GM18505 (cell line): ENCODE results near the gene TECTB.

Source experiments
- ATAC-seq: cut with Tn5 transposase; IDR thresholded peaks from one replicate; pipeline ENCODE4 v1.9.1; 2021; ENCODE audit not compliant: unreplicated experiment
- POLR2A ChIP-seq: IDR thresholded peaks from 4 replicates; pipeline ENCODE4 v1.6.1; 2011; ENCODE audit warnings: borderline replicate concordance; ENCODE audit not compliant: insufficient read depth, insufficient read length; ENCODE audit errors: extremely low read depth

Gene TECTB

DNA sequence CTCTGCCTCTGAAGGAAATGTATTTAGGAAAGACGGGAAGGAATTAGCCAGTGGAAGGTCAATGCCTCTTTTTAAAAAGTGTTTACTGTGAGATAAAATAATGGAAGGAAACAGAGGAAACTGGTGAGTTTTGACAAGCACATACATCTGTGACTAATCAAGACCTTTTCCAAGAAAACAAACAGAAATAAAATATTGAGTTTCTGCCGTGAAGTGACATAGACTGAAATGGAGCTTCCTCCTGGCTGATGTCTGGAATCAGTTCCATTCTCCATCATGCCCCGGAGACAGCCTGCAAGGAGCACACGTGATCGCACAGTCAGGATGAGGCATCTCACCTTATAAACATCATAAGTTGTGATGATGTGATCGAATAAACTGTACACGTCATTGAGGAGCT lies 30.7 kb downstream of the TECTB start:
- TF ChIP-seq POLR2A = no peak
- no peak for ATAC-seq

DNA sequence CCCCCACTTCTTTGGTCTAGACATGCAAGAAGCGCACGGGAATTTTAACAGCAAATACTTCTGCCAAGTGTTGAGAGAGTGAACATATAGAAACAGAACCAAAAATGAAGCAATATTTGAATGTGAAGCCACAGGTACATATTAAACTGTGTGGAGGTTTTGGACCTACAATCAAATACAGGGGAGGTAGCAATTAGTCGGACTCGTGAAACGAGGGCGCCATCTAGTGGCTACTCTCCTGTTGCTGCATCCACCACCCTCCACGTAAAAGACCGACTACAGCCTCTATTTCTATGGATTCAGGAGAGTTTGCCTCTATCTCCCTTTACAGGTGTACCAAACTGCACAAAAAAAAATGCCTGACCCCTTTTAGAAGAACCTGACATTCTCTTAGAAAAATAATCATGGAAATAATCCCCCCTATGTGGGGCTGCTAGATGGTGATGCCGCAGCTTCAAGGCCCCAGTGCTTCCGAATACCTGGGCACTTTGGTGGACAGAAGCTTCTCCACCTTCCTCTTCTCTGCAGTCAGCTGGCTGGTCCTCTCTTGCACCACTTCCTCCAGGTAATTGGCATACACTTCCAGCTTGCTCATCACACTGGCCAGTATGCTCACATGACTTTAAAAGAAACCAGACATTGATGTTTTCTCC lies 31.7 kb downstream of the TECTB start:
- ATAC-seq = peak; percentile 84

GRCh38 chr10:112327678-112328077 lies 44.5 kb downstream of the TECTB start:
- TF ChIP-seq POLR2A = no peak
- no peak for ATAC-seq

More for the DNA sequence above, 31.7 kb downstream of the TECTB start:
- no peak for TF ChIP-seq POLR2A

GRCh38 chr10:112330162-112330561 lies 47.0 kb downstream of the TECTB start:
- TF ChIP-seq POLR2A = no peak
- no peak for ATAC-seq

GRCh38 chr10:112330607-112331160 lies 47.5 kb downstream of the TECTB start:
- no peak for TF ChIP-seq POLR2A
- ATAC-seq = no peak

DNA sequence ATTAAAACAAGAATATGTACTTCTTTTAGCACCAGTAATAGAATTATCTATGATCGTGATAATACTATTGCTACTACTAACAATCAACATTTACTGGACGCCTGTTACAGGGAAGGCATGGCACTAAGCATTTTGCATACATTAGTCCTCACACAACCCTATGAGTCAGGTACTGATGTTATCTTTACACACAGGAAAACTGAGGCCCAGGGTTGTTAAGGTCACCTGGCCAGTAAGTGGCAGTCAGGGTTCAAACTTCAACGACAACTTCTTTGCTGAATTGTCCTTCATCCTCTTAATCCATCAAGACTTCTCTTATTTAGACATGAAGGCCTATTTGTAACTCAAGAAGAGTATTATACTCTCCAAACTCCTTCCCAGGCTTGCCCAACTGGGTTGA lies 48.8 kb downstream of the TECTB start:
- TF ChIP-seq POLR2A = no peak

GRCh38 chr10:112332509-112333228 lies 49.5 kb downstream of the TECTB start:
- no peak for ATAC-seq
- no peak for TF ChIP-seq POLR2A

More for the DNA sequence above, 48.8 kb downstream of the TECTB start:
- no peak for ATAC-seq

DNA sequence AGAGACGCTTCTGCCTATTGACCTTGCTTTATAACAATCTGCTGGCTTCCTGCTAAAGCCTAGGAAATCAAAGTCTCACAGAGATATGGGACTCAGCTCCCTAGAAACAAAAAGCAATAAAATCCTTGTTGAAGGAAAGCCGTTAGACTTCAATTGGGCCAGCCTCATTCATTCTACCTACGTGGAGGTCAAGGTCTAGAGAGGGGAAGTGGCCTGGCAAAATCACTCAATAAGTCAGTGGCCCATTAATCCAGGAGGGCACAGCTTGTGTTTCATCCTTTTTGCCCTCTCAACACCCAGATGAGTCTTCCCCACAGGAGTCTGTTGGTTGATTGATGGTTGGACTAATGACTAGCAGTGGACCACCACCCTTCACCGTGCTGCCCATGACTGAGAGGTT lies 50.3 kb downstream of the TECTB start:
- no peak for TF ChIP-seq POLR2A
- no peak for ATAC-seq

DNA sequence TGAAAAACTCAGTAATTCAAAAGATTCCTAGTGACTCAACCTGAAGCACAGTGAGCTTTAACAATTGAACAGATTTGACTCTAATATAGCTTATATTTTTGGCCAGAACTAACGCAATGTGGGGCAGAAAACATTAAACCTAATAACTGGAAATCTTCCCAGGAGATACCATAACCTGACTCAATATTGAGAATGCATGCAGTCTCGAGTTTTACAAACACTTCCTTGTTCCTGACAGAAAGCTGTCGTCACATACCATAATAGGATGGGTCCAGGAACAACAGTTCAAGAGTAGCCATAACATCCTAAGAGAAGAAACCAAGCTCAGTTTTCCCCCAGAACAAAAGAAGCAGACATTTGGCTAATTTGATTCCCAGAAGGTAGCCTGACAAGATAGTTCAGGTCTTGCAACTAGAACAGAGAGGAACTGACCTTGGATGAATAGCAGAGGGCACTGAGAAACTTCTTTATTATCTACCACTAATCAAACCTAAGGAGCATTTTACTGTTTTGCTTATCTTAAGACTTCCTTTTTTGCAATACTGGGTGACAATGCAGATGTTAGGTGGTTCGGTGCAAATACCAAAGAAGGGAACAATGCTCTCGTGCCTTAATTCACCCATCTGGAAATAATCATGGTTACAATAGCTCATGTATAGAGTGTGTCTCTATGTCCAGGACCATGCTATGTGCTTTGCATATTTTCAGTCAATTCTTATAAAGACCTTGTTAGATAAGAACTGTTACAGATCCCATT lies 52.1 kb downstream of the TECTB start:
- ATAC-seq = no peak
- no peak for TF ChIP-seq POLR2A

GRCh38 chr10:112335868-112336265 lies 52.7 kb downstream of the TECTB start:
- no peak for TF ChIP-seq POLR2A
- no peak for ATAC-seq

- no peak for ATAC-seq
These were observed 53.5 kb downstream of the TECTB start for GRCh38 chr10:112336556-112337201.

DNA sequence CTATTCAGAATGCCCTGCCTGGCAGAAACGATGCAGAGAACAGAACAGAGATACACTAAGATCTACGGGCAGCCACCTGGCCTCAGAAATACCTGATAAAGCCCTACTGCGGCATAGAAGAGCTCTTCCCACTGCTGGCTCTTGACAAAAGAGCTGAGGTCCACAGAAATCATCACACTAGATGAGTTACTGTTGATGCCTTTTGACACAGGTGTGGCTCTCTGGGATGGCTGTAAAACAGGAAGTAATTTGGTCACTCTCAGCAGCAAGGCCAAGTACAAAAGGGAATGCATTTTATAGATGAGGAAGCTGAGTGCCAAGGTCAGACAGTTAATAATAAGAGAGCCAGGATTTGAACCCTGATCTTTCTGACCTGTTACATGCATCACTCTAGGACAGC lies 55.8 kb downstream of the TECTB start:
- no peak for TF ChIP-seq POLR2A
- ATAC-seq = no peak

More at GRCh38 chr10:112336556-112337201, 53.5 kb downstream of the TECTB start:
- no peak for TF ChIP-seq POLR2A

GRCh38 chr10:112340601-112341000 lies 57.4 kb downstream of the TECTB start:
- ATAC-seq = no peak
- no peak for TF ChIP-seq POLR2A
